Activated B cell treated with CpG ODN at 0.5 μM for 24 hours (primary cell): Measurements from ENCODE around the gene PRKCB. TPM values are rescaled to one million over a fixed set of nuclear protein-coding genes. Genes with fewer than 3 reads are reported as not detected.

ENCODE experiments used
- ATAC-seq: fragments of 200-7000 bp; cut with Tn5 transposase; one replicate; pipeline ENCODE4 v1.10.0; 2021; ENCODE audit warnings: low read depth, mild to moderate bottlenecking, moderate library complexity
- CTCF ChIA-PET: fragments of 350-600 bp; sonication (Branson Sonifier 250); formaldehyde crosslinking; loops from one replicate; lab custom pipeline; 2021; ENCODE audit warnings: antibody characterized with exemption; lab: Charles Lee
- POLR2A ChIA-PET: fragments of 350-600 bp; sonication (Branson Sonifier 250); formaldehyde crosslinking; loops from one replicate; lab custom pipeline; 2021; ENCODE audit warnings: antibody characterized with exemption; lab: Charles Lee
- DNase-seq: peaks from one replicate; pipeline ENCODE4 v3.0.0; 2022
- H3K27ac Mint-ChIP-seq: one replicate; pipeline ENCODE4 v1.8.0; 2020; ENCODE audit warnings: mixed read lengths
- H3K27me3 Mint-ChIP-seq: one replicate; pipeline ENCODE4 v1.8.0; 2021; ENCODE audit warnings: mixed read lengths
- H3K36me3 Mint-ChIP-seq: one replicate; pipeline ENCODE4 v1.8.0; 2021; ENCODE audit warnings: low read depth, mixed read lengths
- H3K4me1 Mint-ChIP-seq: one replicate; pipeline ENCODE4 v1.8.0; 2021; ENCODE audit warnings: mixed read lengths
- H3K4me3 Mint-ChIP-seq: one replicate; pipeline ENCODE4 v1.8.0; 2020; ENCODE audit warnings: mild to moderate bottlenecking, mixed read lengths
- H3K9me3 Mint-ChIP-seq: one replicate; pipeline ENCODE4 v1.8.0; 2020; ENCODE audit warnings: mixed read lengths
- intact Hi-C: fragments of 100-400 bp; cut with micrococcal nuclease; formaldehyde crosslinking; loops from one replicate; pipeline ENCODE4 v1.15.1; 2024
- total RNA-seq: library from RNA; stranded (reverse); gene quantifications from 2 replicates; pipeline ENCODE4 v1.2.3, GENCODE V29; 2022
- TF ChIP-seq, protein P1 (sequence below): fragments of 200-600 bp; IDR thresholded peaks from one replicate; pipeline ENCODE4 v1.8.0; 2022; ENCODE audit warnings: antibody characterized with exemption, mild to moderate bottlenecking

PRKCB gene
- total RNA-seq, 1 donor from 2014 or later = 146 TPM

DNA sequence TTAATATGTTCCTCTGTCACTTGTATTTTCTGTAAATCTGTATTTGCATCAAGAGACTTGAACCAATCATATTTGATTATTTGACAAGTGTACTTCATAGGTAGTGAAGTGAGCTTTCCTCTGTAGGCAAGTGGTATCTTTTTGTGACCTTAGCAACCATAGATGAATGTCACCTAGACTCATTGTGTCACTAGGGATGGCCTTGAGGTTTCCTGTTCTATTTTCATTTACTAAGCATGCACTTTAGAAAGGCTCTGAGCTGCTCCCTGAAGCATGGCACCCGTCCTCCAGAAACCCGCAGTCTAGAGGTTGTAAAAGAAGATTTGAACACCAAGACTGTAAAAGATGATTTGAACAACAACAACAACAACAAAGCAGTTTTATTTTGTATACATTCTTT lies 151.7 kb downstream of the PRKCB start:
- Mint-ChIP-seq H3K9me3 (peaks cover 2% of the 10 kb centered on the region), H3K27me3 (no peaks in the 10 kb centered on the region), H3K4me3 (peak overlapping the region; percentile 46), H3K4me1 (peaks cover 52% of the 10 kb centered on the region), H3K27ac (peak overlapping the region; percentile 78), H3K36me3 (peaks cover 50% of the 10 kb centered on the region)
- intact Hi-C loops = loop anchor here (1.0 to 5.0 kb wide), 3 partner anchors 23 to 35 kb away; no protein-coding TSS in a partner anchor
- DNase-seq (no peak), ATAC-seq (peak; percentile 97)
- TF ChIP-seq, protein P1, sequence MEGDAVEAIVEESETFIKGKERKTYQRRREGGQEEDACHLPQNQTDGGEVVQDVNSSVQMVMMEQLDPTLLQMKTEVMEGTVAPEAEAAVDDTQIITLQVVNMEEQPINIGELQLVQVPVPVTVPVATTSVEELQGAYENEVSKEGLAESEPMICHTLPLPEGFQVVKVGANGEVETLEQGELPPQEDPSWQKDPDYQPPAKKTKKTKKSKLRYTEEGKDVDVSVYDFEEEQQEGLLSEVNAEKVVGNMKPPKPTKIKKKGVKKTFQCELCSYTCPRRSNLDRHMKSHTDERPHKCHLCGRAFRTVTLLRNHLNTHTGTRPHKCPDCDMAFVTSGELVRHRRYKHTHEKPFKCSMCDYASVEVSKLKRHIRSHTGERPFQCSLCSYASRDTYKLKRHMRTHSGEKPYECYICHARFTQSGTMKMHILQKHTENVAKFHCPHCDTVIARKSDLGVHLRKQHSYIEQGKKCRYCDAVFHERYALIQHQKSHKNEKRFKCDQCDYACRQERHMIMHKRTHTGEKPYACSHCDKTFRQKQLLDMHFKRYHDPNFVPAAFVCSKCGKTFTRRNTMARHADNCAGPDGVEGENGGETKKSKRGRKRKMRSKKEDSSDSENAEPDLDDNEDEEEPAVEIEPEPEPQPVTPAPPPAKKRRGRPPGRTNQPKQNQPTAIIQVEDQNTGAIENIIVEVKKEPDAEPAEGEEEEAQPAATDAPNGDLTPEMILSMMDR = no peak
- CTCF ChIA-PET = interaction anchor here (0.7 to 1.6 kb wide), 3 partner anchors 23 to 184 kb away, joined by 3 to 6 read pairs (median 4); no protein-coding TSS in a partner anchor
- POLR2A ChIA-PET = no interaction called here

GRCh38 chr16:23990507-23990906 lies 154.7 kb downstream of the PRKCB start:
- CTCF ChIA-PET = interaction anchor here (1.0 to 1.2 kb wide), 3 partner anchors 20 to 187 kb away, joined by 3 read pairs; no protein-coding TSS in a partner anchor
- intact Hi-C loops = no loop called here
- no peak for DNase-seq
- ATAC-seq = no peak
- peaks cover 2% of the 10 kb centered on the region for H3K9me3 Mint-ChIP-seq
- POLR2A ChIA-PET = interaction anchor here (0.7 to 1.3 kb wide), 3 partner anchors 14 to 197 kb away, joined by 3 to 10 read pairs (median 5); no protein-coding TSS in a partner anchor
- H3K4me3 Mint-ChIP-seq = no peak overlapping the region
- peaks cover 34% of the 10 kb centered on the region for H3K4me1 Mint-ChIP-seq
- H3K27me3 Mint-ChIP-seq = no peaks in the 10 kb centered on the region
- H3K27ac Mint-ChIP-seq = peak overlapping the region; percentile 18
- H3K36me3 Mint-ChIP-seq = peaks cover 59% of the 10 kb centered on the region
- TF ChIP-seq, protein P1 = no peak

DNA sequence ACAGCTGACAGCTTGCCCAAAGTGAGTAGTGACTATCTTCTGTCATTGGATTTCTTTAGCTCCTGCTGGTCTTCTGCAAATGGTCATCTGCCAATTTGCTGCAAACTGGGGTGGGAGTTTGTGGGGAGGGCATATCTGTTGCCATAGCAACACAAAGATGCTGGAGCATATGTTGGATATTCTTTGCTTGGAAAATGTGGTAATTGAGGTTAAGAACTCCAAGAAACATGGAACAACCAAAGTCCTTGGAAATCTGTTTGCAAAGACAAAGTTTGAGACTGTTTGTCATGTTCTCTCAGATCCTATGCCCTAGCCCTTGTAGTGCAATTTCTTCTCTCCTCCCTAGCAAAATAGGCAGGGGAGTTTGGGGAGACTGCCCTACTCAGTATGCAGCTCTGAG lies 155.3 kb downstream of the PRKCB start:
- DNase-seq = no peak
- intact Hi-C loops = no loop called here
- TF ChIP-seq, protein P1 = no peak
- Mint-ChIP-seq H3K27ac (no peak overlapping the region), H3K4me3 (no peak overlapping the region), H3K4me1 (peaks cover 33% of the 10 kb centered on the region), H3K27me3 (no peaks in the 10 kb centered on the region), H3K9me3 (peaks cover 2% of the 10 kb centered on the region), H3K36me3 (peaks cover 64% of the 10 kb centered on the region)
- ATAC-seq = no peak
- ChIA-PET CTCF (interaction anchor here (1.0 to 1.2 kb wide), 3 partner anchors 19 to 187 kb away, joined by 3 read pairs; no protein-coding TSS in a partner anchor), POLR2A (interaction anchor here (1.3 kb wide), 1 partner anchor 112 kb away, joined by 3 read pairs; no protein-coding TSS in a partner anchor)

GRCh38 chr16:23994615-23995014 lies 158.8 kb downstream of the PRKCB start:
- peaks cover 81% of the 10 kb centered on the region for H3K36me3 Mint-ChIP-seq
- H3K4me3 Mint-ChIP-seq = no peak overlapping the region
- CTCF ChIA-PET = interaction anchor here (1.5 kb wide), 2 partner anchors 191 to 192 kb away, joined by 4 to 5 read pairs; no protein-coding TSS in a partner anchor
- no peaks in the 10 kb centered on the region for H3K9me3 Mint-ChIP-seq
- H3K4me1 Mint-ChIP-seq = peaks cover 38% of the 10 kb centered on the region
- POLR2A ChIA-PET = interaction anchor here (1.0 kb wide), 1 partner anchor 116 kb away, joined by 3 read pairs; no protein-coding TSS in a partner anchor
- no peak overlapping the region for H3K27ac Mint-ChIP-seq
- TF ChIP-seq, protein P1 = no peak
- intact Hi-C loops = no loop called here
- ATAC-seq = no peak
- no peak for DNase-seq
- H3K27me3 Mint-ChIP-seq = no peaks in the 10 kb centered on the region

DNA sequence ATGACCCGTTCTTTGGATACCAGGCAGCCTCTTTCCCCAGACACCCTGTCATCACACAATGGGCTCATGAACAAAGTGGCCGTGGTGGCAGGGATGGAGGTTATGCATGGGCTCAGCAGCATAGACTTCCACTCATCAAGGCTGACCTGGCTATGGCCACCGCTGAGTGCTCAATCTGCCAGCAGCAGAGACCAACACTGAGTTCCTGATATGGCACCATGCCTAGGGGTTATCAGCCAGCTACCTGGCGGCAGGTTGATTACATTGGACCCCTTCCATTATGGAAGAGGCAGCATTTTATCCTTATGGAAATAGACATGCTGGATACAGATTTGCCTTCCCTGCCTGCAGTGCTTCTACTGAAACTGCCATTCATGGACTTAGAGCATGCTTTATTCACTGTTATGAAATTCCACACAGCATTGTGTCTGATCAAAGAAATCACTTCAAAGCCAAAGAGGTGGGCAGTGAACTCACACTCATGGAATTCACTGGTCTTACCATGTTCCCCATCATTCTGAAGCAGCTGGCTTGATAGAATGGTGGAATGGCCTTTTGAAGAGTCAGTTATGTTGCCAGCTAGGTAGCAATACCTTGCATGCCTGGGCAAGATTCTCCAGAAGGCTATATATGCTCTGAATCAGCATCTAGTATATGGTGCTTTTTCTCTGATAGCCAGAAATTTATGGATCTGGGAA lies 160.6 kb downstream of the PRKCB start:
- no peak overlapping the region for H3K27ac Mint-ChIP-seq
- H3K36me3 Mint-ChIP-seq = peaks cover 71% of the 10 kb centered on the region
- H3K27me3 Mint-ChIP-seq = no peaks in the 10 kb centered on the region
- H3K9me3 Mint-ChIP-seq = no peaks in the 10 kb centered on the region
- no peak overlapping the region for H3K4me3 Mint-ChIP-seq
- peaks cover 45% of the 10 kb centered on the region for H3K4me1 Mint-ChIP-seq
- ATAC-seq (no peak), DNase-seq (no peak)
- intact Hi-C loops = no loop called here
- POLR2A ChIA-PET = no interaction called here
- CTCF ChIA-PET = no interaction called here
- TF ChIP-seq, protein P1 = no peak
